ENCODE results near the gene GNAZ.

The GNAZ gene

DNA sequence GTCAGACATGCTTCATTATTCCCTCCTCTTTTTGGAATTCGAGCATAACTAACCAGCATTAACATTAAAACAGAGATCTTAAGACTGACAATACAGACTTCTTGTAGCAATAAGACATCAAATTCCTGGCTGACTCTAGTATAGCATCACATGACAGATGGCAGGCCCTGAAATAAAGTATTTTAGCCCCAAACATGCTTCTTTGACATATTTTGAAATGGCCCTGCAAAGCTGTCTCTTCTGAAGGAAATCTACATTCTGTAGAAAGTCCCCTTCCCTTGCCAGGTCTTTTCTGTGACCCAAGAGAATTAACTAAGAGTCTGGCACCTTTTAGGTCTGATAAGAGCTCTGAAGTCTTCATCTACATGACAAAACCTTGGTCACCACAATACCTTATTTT is 38.5 kb upstream of the GNAZ start:
- TF ChIP-seq, protein P1, sequence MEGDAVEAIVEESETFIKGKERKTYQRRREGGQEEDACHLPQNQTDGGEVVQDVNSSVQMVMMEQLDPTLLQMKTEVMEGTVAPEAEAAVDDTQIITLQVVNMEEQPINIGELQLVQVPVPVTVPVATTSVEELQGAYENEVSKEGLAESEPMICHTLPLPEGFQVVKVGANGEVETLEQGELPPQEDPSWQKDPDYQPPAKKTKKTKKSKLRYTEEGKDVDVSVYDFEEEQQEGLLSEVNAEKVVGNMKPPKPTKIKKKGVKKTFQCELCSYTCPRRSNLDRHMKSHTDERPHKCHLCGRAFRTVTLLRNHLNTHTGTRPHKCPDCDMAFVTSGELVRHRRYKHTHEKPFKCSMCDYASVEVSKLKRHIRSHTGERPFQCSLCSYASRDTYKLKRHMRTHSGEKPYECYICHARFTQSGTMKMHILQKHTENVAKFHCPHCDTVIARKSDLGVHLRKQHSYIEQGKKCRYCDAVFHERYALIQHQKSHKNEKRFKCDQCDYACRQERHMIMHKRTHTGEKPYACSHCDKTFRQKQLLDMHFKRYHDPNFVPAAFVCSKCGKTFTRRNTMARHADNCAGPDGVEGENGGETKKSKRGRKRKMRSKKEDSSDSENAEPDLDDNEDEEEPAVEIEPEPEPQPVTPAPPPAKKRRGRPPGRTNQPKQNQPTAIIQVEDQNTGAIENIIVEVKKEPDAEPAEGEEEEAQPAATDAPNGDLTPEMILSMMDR (IDR thresholded peaks at IDR 0.05): no peak
- no peak for TF ChIP-seq ZFX (IDR thresholded peaks at IDR 0.05; ENCODE audit: borderline replicate concordance)
- no peak overlapping the region for H3K27ac ChIP-seq

DNA sequence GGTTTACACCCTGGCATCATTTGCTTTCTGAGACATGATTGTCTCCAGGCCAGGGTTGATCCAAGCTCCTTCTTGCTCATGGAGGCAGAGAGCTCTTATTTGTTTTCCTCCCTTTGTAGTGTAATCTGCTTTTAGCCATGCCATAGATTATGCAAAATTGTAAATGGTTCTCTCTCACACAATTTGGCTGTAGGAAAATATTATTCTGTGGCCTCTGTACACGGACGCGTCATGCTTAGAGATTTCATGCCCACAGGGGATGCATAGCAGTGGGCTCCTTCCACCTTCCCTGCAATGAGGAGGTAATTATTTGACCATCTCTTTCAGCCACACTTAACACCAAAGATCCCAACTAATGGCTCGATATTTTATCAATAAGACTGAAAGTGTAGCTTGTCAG is 37.7 kb upstream of the GNAZ start:
- TF ChIP-seq ZFX (IDR thresholded peaks at IDR 0.05; ENCODE audit: borderline replicate concordance): no peak
- TF ChIP-seq, protein P1 (IDR thresholded peaks at IDR 0.05): no peak
- no peak overlapping the region for H3K27ac ChIP-seq

DNA sequence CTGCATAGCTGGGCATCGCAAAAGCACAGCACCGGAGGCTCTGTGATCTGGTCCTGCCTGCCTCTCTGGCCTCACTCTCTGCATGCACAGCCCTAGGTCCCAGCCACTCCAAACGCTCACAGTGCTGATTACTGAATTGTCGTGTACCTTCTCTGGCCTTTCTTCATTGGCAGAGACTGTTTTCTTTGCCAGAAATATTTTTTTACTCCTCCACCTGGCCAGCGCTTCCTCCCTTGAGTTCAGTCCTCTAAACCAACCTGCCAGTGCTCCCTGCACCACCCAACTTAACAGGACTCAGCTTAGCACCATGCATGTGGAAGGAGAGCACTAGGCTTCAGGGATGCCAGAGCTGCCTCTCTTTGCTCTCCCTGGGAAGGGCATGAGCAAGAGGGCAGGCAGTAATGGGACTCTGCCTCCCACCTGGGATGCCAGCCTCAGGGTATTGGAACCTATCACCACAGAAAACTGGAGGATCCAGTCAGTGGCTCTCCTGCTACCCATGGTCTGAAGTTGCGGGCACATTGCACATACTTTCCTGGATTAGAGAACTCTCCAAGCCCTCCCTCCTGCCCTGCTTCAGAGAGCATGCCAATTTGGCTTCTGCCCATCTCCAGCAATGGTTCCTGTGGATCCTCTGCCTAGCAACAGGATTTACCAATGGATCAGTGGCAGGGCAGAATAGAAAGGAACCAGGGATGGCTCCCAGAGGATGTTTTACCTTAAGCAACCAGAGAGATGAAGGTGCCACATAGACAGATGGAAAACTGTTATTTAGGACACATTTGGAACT is 37.0 kb upstream of the GNAZ start:
- H3K27ac ChIP-seq: no peak overlapping the region

DNA sequence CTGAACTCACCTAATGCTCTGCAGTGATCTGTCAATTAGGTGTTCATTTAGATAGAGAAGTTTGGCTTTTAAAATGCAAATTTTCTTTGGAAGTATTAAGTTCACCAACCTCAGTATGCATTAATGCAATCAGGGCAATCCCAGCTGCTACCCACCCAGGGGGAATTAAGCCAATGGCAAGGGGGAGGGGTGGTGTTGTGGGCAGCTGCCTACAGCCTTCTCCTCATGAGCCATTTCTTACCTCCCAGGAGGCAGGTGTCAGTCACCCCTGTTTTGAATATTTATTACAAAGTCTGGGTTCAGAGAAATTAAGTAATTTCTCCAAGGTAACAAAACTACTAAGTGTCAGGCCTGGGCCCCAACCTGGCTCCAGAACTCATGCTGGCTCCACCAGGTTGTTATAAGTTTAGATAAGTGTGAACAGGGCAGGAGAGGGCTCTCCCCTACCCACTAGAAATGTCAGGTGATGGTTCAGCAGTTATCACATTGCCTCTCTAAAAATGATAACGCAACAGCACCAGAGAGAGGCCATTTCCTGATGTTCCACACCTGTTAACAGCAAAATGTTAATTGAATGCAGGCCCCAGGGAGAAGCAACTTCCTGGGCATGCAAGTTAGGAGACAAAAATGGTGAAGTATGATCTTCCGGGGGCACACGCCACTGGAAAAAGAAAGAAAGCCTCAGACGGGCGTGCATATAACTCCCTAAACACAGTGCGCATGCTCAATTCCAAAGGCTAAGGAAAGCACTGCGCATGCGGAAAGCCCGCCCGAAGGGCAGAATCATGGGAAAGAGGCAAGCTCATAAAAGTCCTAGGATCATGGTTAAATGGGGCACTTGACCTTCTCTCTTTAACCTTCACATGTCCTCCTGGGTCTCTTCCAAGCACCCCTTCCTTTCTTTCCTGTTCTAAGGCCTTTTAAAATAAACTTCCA is 35.4 kb upstream of the GNAZ start:
- no peak overlapping the region for H3K27ac ChIP-seq
- TF ChIP-seq, protein P1 (IDR thresholded peaks at IDR 0.05): no peak
- no peak for TF ChIP-seq ZFX (IDR thresholded peaks at IDR 0.05; ENCODE audit: borderline replicate concordance)

More for the DNA sequence above, 37.0 kb upstream of the GNAZ start:
- TF ChIP-seq ZFX (IDR thresholded peaks at IDR 0.05; ENCODE audit: borderline replicate concordance): no peak
- TF ChIP-seq, protein P1 (IDR thresholded peaks at IDR 0.05): no peak

DNA sequence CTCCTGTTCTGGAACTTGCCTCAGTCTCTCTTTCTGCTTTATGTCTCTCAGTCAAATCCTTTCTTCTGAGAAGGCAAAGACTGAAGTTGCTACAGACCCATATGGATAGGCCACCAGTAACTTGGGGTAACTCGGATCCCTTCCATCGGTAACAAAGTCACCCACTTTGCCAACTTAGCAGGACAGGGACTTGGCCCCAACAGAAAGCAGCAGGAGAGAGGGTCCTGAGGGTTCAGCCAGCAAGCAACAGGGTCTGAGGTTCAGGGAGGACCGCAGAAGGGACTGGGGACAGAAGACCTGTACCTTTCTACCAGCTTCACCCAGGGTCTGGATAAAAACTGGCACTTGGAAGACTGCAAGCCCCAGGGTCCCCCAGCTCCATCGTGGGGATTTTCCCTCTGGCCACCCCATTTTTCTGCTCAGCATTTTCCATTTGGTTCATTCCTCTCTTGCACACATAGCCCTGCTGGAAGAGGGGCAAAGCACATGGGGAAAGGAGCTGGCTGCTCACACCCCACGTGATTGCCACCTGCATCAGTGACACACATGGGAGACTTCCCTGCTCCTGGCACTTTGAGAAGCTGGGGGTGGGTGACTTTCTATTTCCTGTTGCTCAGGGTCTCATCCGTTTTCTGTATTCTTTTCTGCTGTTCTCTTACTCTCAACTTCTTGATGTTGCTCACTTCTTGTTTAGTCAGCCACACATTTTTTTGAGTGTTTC is 34.6 kb upstream of the GNAZ start:
- no peak overlapping the region for H3K27ac ChIP-seq
- TF ChIP-seq, protein P1 (IDR thresholded peaks at IDR 0.05): no peak
- TF ChIP-seq ZFX (IDR thresholded peaks at IDR 0.05; ENCODE audit: borderline replicate concordance): no peak

DNA sequence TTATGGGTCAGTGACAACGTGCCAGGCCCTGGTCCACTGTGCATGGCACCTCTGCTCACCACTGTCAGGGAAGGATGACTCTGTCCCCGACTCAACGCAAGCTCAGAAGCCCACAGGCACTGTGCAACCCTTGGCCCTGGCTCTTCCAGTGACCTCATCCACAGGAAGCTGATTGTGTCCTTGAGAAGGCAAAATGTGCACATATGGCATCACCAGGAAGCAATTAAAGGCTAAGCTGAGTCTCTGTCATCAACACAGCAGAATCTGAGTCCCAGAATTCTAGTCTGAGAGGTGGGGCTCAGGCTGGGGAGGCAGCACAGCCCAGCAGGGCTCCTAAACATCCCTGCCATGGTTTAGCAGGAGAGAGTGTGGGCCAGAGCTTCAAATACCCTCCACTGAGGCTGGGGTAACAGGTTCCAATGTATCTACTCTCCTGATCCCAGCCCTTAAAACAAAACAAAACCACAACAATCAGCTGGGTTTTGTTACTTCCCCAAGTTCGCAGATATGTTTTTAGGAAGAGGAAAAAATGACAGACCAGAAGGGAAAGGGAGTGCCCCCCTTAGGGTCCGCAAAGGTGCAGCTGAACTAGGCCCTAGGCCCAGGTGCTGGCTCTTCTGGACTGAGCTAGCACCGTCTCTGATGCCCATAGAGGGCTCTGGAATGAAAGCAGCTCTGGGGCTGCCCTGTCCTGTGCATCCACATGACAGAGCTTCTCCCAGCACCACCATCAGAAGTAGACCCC is 33.5 kb upstream of the GNAZ start:
- H3K27ac ChIP-seq: no peak overlapping the region
- no peak for TF ChIP-seq ZFX (IDR thresholded peaks at IDR 0.05; ENCODE audit: borderline replicate concordance)
- TF ChIP-seq, protein P1 (IDR thresholded peaks at IDR 0.05): no peak
